ENCODE results near the gene TPBGL.

The TPBGL gene

GRCh38 chr11:75246006-75246670 lies 5.6 kb downstream of the TPBGL start:
- no peak for DNase-seq (ENCODE audit: low spot score)

GRCh38 chr11:75246671-75247350 lies 6.2 kb downstream of the TPBGL start:
- no peak for DNase-seq (ENCODE audit: low spot score)

GRCh38 chr11:75248924-75249256 lies 8.3 kb downstream of the TPBGL start:
- DNase-seq (ENCODE audit: low spot score) = no peak

GRCh38 chr11:75249704-75250103 lies 9.1 kb downstream of the TPBGL start:
- DNase-seq (ENCODE audit: low spot score) = no peak

GRCh38 chr11:75254326-75254725 lies 13.8 kb downstream of the TPBGL start:
- no peak for DNase-seq (ENCODE audit: low spot score)

- no peak for DNase-seq (ENCODE audit: low spot score)
Measured at GRCh38 chr11:75260396-75261170, 20.0 kb downstream of the TPBGL start.

- DNase-seq (ENCODE audit: low spot score) = no peak
Measured at GRCh38 chr11:75261902-75262361, 21.4 kb downstream of the TPBGL start.

GRCh38 chr11:75262436-75262835 lies 21.9 kb downstream of the TPBGL start:
- DNase-seq (ENCODE audit: low spot score) = no peak

GRCh38 chr11:75262961-75263852 lies 22.6 kb downstream of the TPBGL start:
- no peak for DNase-seq (ENCODE audit: low spot score)

GRCh38 chr11:75263944-75264349 lies 23.4 kb downstream of the TPBGL start:
- peak; percentile 15 for DNase-seq (ENCODE audit: low spot score)

GRCh38 chr11:75264356-75264755 lies 23.8 kb downstream of the TPBGL start:
- DNase-seq (ENCODE audit: low spot score) = no peak

- no peak for DNase-seq (ENCODE audit: low spot score)
Measured at GRCh38 chr11:75264971-75265370, 24.4 kb downstream of the TPBGL start.

GRCh38 chr11:75265851-75266531 lies 25.4 kb downstream of the TPBGL start:
- DNase-seq (ENCODE audit: low spot score) = peak; percentile 43

- DNase-seq (ENCODE audit: low spot score) = no peak
Measured at GRCh38 chr11:75267171-75267970, 26.8 kb downstream of the TPBGL start.

- DNase-seq (ENCODE audit: low spot score) = no peak
Measured at GRCh38 chr11:75268626-75269366, 28.2 kb downstream of the TPBGL start.

GRCh38 chr11:75269367-75269660 lies 28.7 kb downstream of the TPBGL start:
- DNase-seq (ENCODE audit: low spot score) = no peak

GRCh38 chr11:75269896-75270295 lies 29.3 kb downstream of the TPBGL start:
- DNase-seq (ENCODE audit: low spot score) = no peak

- DNase-seq (ENCODE audit: low spot score) = no peak
Measured at GRCh38 chr11:75270896-75271418, 30.4 kb downstream of the TPBGL start.

GRCh38 chr11:75271730-75272129 lies 31.2 kb downstream of the TPBGL start:
- DNase-seq (ENCODE audit: low spot score) = no peak

GRCh38 chr11:75272391-75272790 lies 31.8 kb downstream of the TPBGL start:
- DNase-seq (ENCODE audit: low spot score) = no peak
